EH (cell line): ENCODE results near the gene TGFB1I1.
"Not testable (repeated sequence)": the region's sequence is repeated elsewhere in the genome, so short reads cannot be mapped to it uniquely, and the experiment has no call there.

ENCODE experiments used
- DNase-seq: peaks from one replicate; pipeline ENCODE4 v3.0.0-alpha.2; 2015; ENCODE audit warnings: low read depth

TGFB1I1 gene

GRCh38 chr16:31471241-31471874 lies 594 bp upstream of the TGFB1I1 start:
- no peak for DNase-seq

DNA sequence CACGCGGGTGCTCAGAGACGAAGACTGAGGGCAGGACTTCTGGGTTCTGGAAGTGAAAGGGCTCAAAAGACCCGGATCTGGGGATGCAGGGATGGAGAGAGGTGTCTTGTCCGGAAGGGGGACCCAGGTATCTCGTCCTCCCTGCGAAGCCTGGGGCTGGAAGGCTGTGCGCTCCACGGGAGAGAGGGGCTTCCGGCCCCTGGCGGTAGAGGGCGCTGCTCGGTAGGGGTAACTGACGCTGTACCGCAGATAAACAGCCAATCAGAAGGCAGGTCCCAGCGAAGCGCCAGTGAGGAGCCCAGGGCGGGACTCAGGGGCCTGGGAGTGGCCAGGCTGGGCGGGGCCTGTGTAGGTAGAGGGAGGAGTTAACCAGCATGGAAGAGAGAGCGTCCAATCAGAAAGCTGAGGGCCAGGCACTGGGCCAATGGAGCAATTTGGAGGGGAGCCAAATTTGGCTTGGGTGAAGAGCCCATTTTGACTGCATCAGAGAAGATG lies 804 bp downstream of the TGFB1I1 start:
- peak; percentile 96 for DNase-seq

- DNase-seq = no peak
Measured at GRCh38 chr16:31473264-31473984, 1.5 kb downstream of the TGFB1I1 start.

- DNase-seq = peak; percentile 94
Measured at GRCh38 chr16:31474173-31474714, 2.3 kb downstream of the TGFB1I1 start.

- no peak for DNase-seq
Measured at GRCh38 chr16:31474773-31475738, 3.1 kb downstream of the TGFB1I1 start.

DNA sequence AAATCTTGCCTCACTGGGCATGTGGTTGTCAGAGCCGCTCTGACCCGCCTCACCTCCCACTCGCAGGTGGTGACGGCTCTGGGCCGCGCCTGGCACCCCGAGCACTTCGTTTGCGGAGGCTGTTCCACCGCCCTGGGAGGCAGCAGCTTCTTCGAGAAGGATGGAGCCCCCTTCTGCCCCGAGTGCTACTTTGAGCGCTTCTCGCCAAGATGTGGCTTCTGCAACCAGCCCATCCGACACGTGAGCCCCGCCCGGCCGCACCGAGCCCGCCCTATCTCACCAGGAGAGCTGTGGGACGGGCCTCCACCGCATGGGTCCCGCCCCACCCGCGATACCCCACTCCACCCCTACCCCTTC lies 4.0 kb downstream of the TGFB1I1 start:
- no peak for DNase-seq

- DNase-seq = no peak
Measured at GRCh38 chr16:31476303-31477219, 4.6 kb downstream of the TGFB1I1 start.

DNA sequence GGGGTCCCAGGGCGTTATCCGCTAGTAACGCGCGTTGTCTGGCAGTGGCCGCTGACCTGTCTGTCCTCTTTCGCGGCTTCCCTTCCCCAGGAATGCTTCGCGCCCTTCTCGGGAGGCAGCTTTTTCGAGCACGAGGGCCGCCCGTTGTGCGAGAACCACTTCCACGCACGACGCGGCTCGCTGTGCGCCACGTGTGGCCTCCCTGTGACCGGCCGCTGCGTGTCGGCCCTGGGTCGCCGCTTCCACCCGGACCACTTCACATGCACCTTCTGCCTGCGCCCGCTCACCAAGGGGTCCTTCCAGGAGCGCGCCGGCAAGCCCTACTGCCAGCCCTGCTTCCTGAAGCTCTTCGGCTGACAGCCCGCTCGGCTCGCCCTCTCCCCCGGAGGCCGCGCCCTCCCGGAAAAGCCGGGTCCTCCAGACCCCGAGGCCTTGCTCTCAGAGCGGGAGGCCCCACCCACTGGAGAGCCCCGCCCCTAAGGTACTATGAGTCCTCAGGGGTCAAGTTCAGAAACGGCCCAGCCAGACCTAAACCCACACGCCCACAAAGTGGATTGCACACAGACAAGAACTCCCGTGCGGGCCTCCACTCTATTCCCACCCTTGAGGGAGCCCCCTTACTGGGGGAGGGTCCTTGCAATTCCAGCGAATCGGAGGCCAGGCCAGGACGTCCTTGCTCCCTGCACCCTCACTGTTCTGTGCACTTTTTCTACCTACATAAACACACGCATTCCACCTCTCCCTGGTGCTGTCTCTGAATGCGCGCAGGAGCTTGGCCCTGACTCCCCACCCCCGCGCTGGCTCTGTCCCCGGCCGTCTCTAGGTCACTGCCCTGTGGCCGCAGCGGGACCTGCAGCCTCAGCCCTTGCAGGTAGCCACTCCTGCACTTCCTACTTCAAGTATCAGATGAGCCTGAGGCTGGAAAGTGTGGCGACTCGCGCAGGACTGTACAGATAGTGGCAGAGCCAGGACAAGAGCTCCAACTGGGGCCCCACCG lies 5.6 kb downstream of the TGFB1I1 start:
- no peak for DNase-seq

GRCh38 chr16:31478956-31479355 lies 7.0 kb downstream of the TGFB1I1 start:
- DNase-seq = no peak

- DNase-seq = no peak
Measured at GRCh38 chr16:31479751-31480150, 7.8 kb downstream of the TGFB1I1 start.

GRCh38 chr16:31480851-31481536 lies 9.0 kb downstream of the TGFB1I1 start:
- DNase-seq = peak; percentile 43

- no peak for DNase-seq
Measured at GRCh38 chr16:31483081-31483480, 11.1 kb downstream of the TGFB1I1 start, which contains the start of gene SLC5A2. TSS of gene SLC5A2 (plus strand) at chr16:31483123. CDS start at chr16:31483137, 14 bp downstream.

GRCh38 chr16:31484048-31484447 lies 12.1 kb downstream of the TGFB1I1 start:
- DNase-seq = not testable (repeated sequence)

GRCh38 chr16:31484491-31485171 lies 12.7 kb downstream of the TGFB1I1 start:
- DNase-seq = peak; percentile 24

DNA sequence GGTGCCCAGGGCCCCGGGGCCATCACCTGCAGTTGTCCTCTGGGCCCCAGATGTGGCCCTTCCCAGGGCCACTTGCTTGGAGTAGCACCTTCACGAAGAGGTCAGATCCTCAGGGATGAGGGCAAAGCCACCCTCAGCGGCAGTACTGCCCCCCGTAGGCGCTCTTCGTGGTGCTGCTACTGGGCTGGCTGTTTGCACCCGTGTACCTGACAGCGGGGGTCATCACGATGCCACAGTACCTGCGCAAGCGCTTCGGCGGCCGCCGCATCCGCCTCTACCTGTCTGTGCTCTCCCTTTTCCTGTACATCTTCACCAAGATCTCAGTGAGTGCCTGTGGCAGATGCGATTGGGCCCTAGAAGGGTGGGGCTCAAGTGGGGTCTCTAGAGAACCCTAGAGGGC lies 13.6 kb downstream of the TGFB1I1 start:
- no peak for DNase-seq

DNA sequence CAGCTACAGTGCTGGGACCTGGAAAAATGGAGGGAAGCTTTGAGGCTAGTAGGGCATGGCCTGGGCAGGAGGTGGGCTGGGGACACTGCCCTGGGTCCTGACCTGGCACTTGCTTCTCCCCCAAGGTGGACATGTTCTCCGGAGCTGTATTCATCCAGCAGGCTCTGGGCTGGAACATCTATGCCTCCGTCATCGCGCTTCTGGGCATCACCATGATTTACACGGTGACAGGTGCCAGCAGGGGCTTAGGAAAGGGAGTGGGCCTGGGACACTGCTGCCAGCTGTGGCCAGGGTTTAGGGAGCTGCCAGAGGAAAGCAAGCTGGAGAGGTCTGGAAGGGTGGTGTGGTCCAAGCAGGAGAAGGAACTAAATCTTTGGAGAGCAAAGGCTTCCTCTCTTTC lies 14.1 kb downstream of the TGFB1I1 start:
- no peak for DNase-seq

GRCh38 chr16:31487071-31487719 lies 15.2 kb downstream of the TGFB1I1 start:
- DNase-seq = no peak
